Body of pancreas (tissue), 4 donors: ENCODE measurements around the gene TEAD3. TPM values are rescaled to one million over a fixed set of nuclear protein-coding genes. Genes with fewer than 3 reads are reported as not detected.

Experiments used
- ATAC-seq: fragments of 150-250 bp; one replicate; pipeline ENCODE4 v1.9.1; 2016
- DNase-seq, 4 donors: peaks; one replicate each; pipeline ENCODE4 v3.0.0-alpha.2; 2019
- H3K27ac ChIP-seq, 4 donors: fragments of 200-600 bp; sonication (generic); 1 replicate in 3 of 4; 2 replicates in 1 of 4; pipeline versions ENCODE4 v1.5.1 to v1.6.1; 2016 to 2019; ENCODE audit warnings: mild to moderate bottlenecking in 1 of 4, mixed read lengths in 1 of 4, moderate library complexity in 1 of 4
- H3K27me3 ChIP-seq, 2 donors: fragments of 200-600 bp; sonication (generic); one replicate each; pipeline ENCODE4 v1.6.0; 2016; ENCODE audit warnings: mild to moderate bottlenecking in 1 of 2
- H3K36me3 ChIP-seq, 2 donors: fragments of 200-600 bp; sonication (generic); replicated peaks in 1 of 2; 2 replicates each; pipeline ENCODE4 v1.5.1; 2016; ENCODE audit warnings: low read depth in 2 of 2; ENCODE audit not compliant: insufficient read depth in 1 of 2
- H3K4me1 ChIP-seq: fragments of 200-600 bp; sonication (generic); one replicate; pipeline ENCODE4 v1.6.0; 2016
- H3K4me3 ChIP-seq, 2 donors: fragments of 200-600 bp; sonication (generic); 1 replicate in 1 of 2; 2 replicates in 1 of 2; pipeline ENCODE4 v1.5.1; 2016 to 2019
- H3K9me3 ChIP-seq, 3 donors: fragments of 200-600 bp; sonication (generic); 1 replicate in 2 of 3; 2 replicates in 1 of 3; pipeline ENCODE4 v1.5.1; 2016
- CTCF ChIP-seq, 7 experiments: fragments of 450-650 bp in 4 of 7; fragments of 200-600 bp in 3 of 7; sonication (generic) in 3 of 7; IDR thresholded peaks; one replicate each; pipeline ENCODE4 v1.5.1; 2016 to 2019; ENCODE audit warnings: antibody characterized with exemption in 7 of 7
- POLR2A ChIP-seq, 3 donors: fragments of 450-650 bp; IDR thresholded peaks; one replicate each; pipeline ENCODE4 v1.6.1; 2016; ENCODE audit warnings: antibody characterized with exemption in 3 of 3, mild to moderate bottlenecking in 2 of 3
- WGBS, 2 donors: methylation state at CpG; one replicate each; pipeline ENCODE4 v1.1.5; 2017; 5-methylcytosine and 5-hydroxymethylcytosine counted together
- intact Hi-C: fragments of 100-400 bp; cut with DNase I; formaldehyde crosslinking; loops from one replicate; pipeline ENCODE4 v1.15.1; 2023
- total RNA-seq, 2 donors: library from RNA; depleted of rRNA; stranded (reverse); fragments of >200 nt; gene quantifications; one replicate each; pipeline ENCODE4 v1.1.0, GENCODE V29; 2016

TEAD3 gene
- total RNA-seq, 2 donors from 2014 or later: 6.5 to 8.9 TPM

- peaks cover 11% of the 10 kb centered on the region for H3K4me1 ChIP-seq
- intact Hi-C loops: no loop called here
- 94 to 100% methylated on average over 2 of the region's 2 CpGs for WGBS, 2 donors
Measured at GRCh38 chr6:35501784-35502183, 4.9 kb upstream of the TEAD3 start.

GRCh38 chr6:35500782-35501181 is 3.9 kb upstream of the TEAD3 start:
- no peak overlapping the region for H3K27ac ChIP-seq
- H3K27me3 ChIP-seq: no peaks in the 10 kb centered on the region
- no peaks in the 10 kb centered on the region for H3K36me3 ChIP-seq
- intact Hi-C loops: no loop called here
- DNase-seq: no peak
- TF ChIP-seq CTCF (IDR thresholded peaks at IDR 0.05) (no peak), POLR2A (IDR thresholded peaks at IDR 0.05) (no peak)
- H3K4me1 ChIP-seq: peaks cover 15% of the 10 kb centered on the region
- 81 to 84% methylated on average over 5 to 6 of the region's 6 CpGs for WGBS, 2 donors
- H3K9me3 ChIP-seq: no peaks in the 10 kb centered on the region
- no peak overlapping the region for H3K4me3 ChIP-seq
- no peak for ATAC-seq

More at GRCh38 chr6:35501784-35502183, 4.9 kb upstream of the TEAD3 start:
- Histone ChIP-seq H3K27me3 (no peaks in the 10 kb centered on the region), H3K9me3 (no peaks in the 10 kb centered on the region), H3K36me3 (no peaks in the 10 kb centered on the region), H3K4me3 (no peak overlapping the region), H3K27ac (no peak overlapping the region)
- no peak for ATAC-seq
- no peak for DNase-seq
- TF ChIP-seq CTCF (IDR thresholded peaks at IDR 0.05) (no peak), POLR2A (IDR thresholded peaks at IDR 0.05) (no peak)

GRCh38 chr6:35499372-35499771 is 2.5 kb upstream of the TEAD3 start:
- WGBS, 2 donors: 78 to 81% methylated on average over 4 of the region's 4 CpGs
- no peaks in the 10 kb centered on the region for H3K27me3 ChIP-seq
- TF ChIP-seq POLR2A (IDR thresholded peaks at IDR 0.05): no peak
- no peak for TF ChIP-seq CTCF (IDR thresholded peaks at IDR 0.05)
- ATAC-seq (no peak), DNase-seq (no peak)
- H3K27ac ChIP-seq: no peak overlapping the region
- no peaks in the 10 kb centered on the region for H3K9me3 ChIP-seq
- H3K36me3 ChIP-seq: no peaks in the 10 kb centered on the region
- intact Hi-C loops: no loop called here
- peaks cover 28% of the 10 kb centered on the region for H3K4me1 ChIP-seq
- no peak overlapping the region for H3K4me3 ChIP-seq

GRCh38 chr6:35498422-35499067 is 1.7 kb upstream of the TEAD3 start:
- H3K36me3 ChIP-seq: no peaks in the 10 kb centered on the region
- H3K4me1 ChIP-seq: peaks cover 33% of the 10 kb centered on the region
- DNase-seq: no peak
- intact Hi-C loops: no loop called here
- no peaks in the 10 kb centered on the region for H3K27me3 ChIP-seq
- H3K27ac ChIP-seq: no peak overlapping the region
- H3K4me3 ChIP-seq: no peak overlapping the region
- WGBS, 2 donors: 58 to 64% methylated on average over 10 to 14 of the region's 14 CpGs
- TF ChIP-seq CTCF (IDR thresholded peaks at IDR 0.05) (no peak), POLR2A (IDR thresholded peaks at IDR 0.05) (no peak)
- no peak for ATAC-seq
- H3K9me3 ChIP-seq: no peaks in the 10 kb centered on the region
